Tibial artery (tissue), 4 donors: ENCODE data around the gene HERC3.
A peak's percentile ranks its signal among the peaks of the same experiment; 100 is the strongest.

Experiments
- DNase-seq, 2 donors: peaks; one replicate each; pipeline ENCODE4 v3.0.0-alpha.2; 2019
- H3K27ac ChIP-seq, 2 donors: fragments of 200-600 bp; sonication (generic) in 1 of 2; 1 replicate in 1 of 2; 2 replicates in 1 of 2; pipeline ENCODE4 v1.5.1; 2018 to 2019; ENCODE audit warnings: mild to moderate bottlenecking in 1 of 2
- H3K27me3 ChIP-seq, 2 donors: fragments of 200-600 bp; sonication (generic) in 1 of 2; one replicate each; pipeline versions ENCODE4 v1.5.1 to v1.6.0; 2016 to 2019
- H3K36me3 ChIP-seq, 3 donors: fragments of 200-600 bp; sonication (generic) in 2 of 3; one replicate each; pipeline ENCODE4 v1.5.1; 2016 to 2019; ENCODE audit warnings: mild to moderate bottlenecking in 2 of 3
- H3K4me1 ChIP-seq, 4 donors: fragments of 200-600 bp; sonication (generic) in 2 of 4; 1 replicate in 3 of 4; 2 replicates in 1 of 4; pipeline ENCODE4 v1.5.1; 2016 to 2019
- H3K4me3 ChIP-seq, 2 donors: fragments of 200-600 bp; sonication (generic) in 1 of 2; 1 replicate in 1 of 2; 2 replicates in 1 of 2; pipeline ENCODE4 v1.5.1; 2018 to 2019; ENCODE audit warnings: mild to moderate bottlenecking in 2 of 2
- H3K9me3 ChIP-seq, 3 donors: fragments of 200-600 bp; sonication (generic) in 1 of 3; one replicate each; pipeline ENCODE4 v1.5.1; 2016 to 2019
- intact Hi-C: fragments of 100-400 bp; cut with DNase I; formaldehyde crosslinking; loops from one replicate; pipeline ENCODE4 v1.15.0; 2023; ENCODE audit warnings: low total_unique reads
- TF ChIP-seq, protein P1 (sequence below), 2 experiments: fragments of 200-600 bp in 1 of 2; fragments of 450-650 bp in 1 of 2; IDR thresholded peaks; one replicate each; pipeline ENCODE4 v1.5.1; 2017 to 2019; ENCODE audit warnings: antibody characterized with exemption in 2 of 2, mild to moderate bottlenecking in 1 of 2, moderate library complexity in 1 of 2

Gene HERC3

DNA sequence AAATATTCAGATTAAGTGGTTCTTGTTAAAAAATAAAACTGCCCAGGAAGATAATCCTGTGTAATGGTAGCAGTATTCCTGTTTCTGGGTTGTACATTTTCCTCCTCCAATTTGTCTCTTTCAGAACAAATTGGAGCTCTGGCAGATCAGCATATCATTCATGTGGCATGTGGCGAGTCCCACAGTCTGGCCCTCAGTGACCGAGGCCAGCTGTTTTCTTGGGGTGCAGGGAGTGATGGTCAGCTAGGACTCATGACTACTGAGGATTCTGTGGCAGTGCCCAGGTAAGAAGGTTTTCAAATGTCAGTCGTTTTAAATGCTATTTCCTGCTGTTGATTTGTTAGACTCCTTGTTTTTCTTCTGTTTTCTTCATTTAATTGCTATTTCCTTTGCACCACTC lies 57.4 kb downstream of the HERC3 start:
- no peak overlapping the region for H3K4me3 ChIP-seq
- peaks cover 0 to 12% (median 6%) of the 10 kb centered on the region in 3 donors for H3K36me3 ChIP-seq
- peaks cover 0 to 25% (median 4%) of the 10 kb centered on the region in 4 donors for H3K4me1 ChIP-seq
- TF ChIP-seq, protein P1, sequence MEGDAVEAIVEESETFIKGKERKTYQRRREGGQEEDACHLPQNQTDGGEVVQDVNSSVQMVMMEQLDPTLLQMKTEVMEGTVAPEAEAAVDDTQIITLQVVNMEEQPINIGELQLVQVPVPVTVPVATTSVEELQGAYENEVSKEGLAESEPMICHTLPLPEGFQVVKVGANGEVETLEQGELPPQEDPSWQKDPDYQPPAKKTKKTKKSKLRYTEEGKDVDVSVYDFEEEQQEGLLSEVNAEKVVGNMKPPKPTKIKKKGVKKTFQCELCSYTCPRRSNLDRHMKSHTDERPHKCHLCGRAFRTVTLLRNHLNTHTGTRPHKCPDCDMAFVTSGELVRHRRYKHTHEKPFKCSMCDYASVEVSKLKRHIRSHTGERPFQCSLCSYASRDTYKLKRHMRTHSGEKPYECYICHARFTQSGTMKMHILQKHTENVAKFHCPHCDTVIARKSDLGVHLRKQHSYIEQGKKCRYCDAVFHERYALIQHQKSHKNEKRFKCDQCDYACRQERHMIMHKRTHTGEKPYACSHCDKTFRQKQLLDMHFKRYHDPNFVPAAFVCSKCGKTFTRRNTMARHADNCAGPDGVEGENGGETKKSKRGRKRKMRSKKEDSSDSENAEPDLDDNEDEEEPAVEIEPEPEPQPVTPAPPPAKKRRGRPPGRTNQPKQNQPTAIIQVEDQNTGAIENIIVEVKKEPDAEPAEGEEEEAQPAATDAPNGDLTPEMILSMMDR (IDR thresholded peaks at IDR 0.05) = no peak
- DNase-seq = no peak
- intact Hi-C loops = no loop called here
- H3K27me3 ChIP-seq = no peaks in the 10 kb centered on the region
- H3K9me3 ChIP-seq = no peaks in the 10 kb centered on the region
- H3K27ac ChIP-seq = no peak overlapping the region

DNA sequence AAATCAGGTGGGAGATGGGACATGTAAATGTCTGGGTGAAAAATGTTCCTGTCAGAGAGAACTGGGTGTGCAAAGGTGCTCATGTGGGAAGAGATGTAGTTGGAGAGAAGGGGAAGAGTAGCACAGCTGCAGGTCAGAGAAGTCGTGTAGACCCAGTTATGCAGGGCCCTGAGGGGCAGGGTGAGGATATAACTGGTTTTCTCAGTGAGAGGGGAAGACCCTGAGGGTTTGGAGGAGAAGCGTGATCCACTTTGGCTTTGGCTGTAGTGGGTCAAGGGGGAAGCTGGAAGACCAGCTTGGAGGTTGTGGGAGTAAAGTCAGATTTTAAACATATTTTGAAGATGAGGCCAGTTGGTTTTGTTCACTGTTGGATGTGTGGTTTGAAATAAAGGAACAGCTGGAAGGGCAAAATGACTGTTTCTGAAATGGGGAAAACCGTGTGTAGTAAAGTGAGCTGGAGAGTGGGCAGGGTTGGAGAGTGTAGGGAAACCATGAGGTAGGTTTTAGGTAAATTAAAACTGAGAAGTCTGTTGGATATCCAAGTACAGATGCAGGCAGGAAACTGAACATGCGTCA lies 61.2 kb downstream of the HERC3 start:
- Histone ChIP-seq H3K4me1 (peaks cover 0 to 22% (median 4%) of the 10 kb centered on the region in 4 donors), H3K27me3 (no peaks in the 10 kb centered on the region), H3K27ac (no peak overlapping the region), H3K36me3 (peaks cover 10 to 32% (median 29%) of the 10 kb centered on the region in 3 donors), H3K4me3 (no peak overlapping the region), H3K9me3 (no peaks in the 10 kb centered on the region)
- intact Hi-C loops = no loop called here
- TF ChIP-seq, protein P1 (IDR thresholded peaks at IDR 0.05) = no peak
- DNase-seq = no peak

GRCh38 chr4:88655226-88655625 lies 62.9 kb downstream of the HERC3 start:
- peaks cover 10 to 35% (median 29%) of the 10 kb centered on the region in 3 donors for H3K36me3 ChIP-seq
- intact Hi-C loops = loop anchor here (5.0 kb wide), 1 partner anchor 128 kb away; no protein-coding TSS in a partner anchor
- TF ChIP-seq, protein P1 (IDR thresholded peaks at IDR 0.05) = no peak

GRCh38 chr4:88659055-88659889 lies 67.0 kb downstream of the HERC3 start:
- intact Hi-C loops = loop anchor here (5.0 kb wide), 1 partner anchor 132 kb away; no protein-coding TSS in a partner anchor
- peak; percentile 43 to 70 for DNase-seq
- Histone ChIP-seq H3K36me3 (peaks cover 10 to 41% (median 18%) of the 10 kb centered on the region in 3 donors), H3K4me1 (peaks cover 0 to 12% (median 3%) of the 10 kb centered on the region in 4 donors), H3K9me3 (no peaks in the 10 kb centered on the region), H3K4me3 (no peak overlapping the region), H3K27ac (peak overlapping the region in 1 of 2 donors; percentile 19), H3K27me3 (no peaks in the 10 kb centered on the region)
- TF ChIP-seq, protein P1 (IDR thresholded peaks at IDR 0.05) = peak; percentile 74 to 84

More at GRCh38 chr4:88655226-88655625, 62.9 kb downstream of the HERC3 start:
- Histone ChIP-seq H3K4me1 (peaks cover 0 to 9% (median 3%) of the 10 kb centered on the region in 4 donors), H3K27ac (no peak overlapping the region), H3K27me3 (no peaks in the 10 kb centered on the region), H3K9me3 (no peaks in the 10 kb centered on the region), H3K4me3 (no peak overlapping the region)
- no peak for DNase-seq

GRCh38 chr4:88659890-88660208 lies 67.6 kb downstream of the HERC3 start:
- H3K36me3 ChIP-seq = peaks cover 10 to 38% (median 16%) of the 10 kb centered on the region in 3 donors
- no peaks in the 10 kb centered on the region for H3K27me3 ChIP-seq
- H3K27ac ChIP-seq = no peak overlapping the region
- no peak for DNase-seq
- H3K4me3 ChIP-seq = no peak overlapping the region
- TF ChIP-seq, protein P1 (IDR thresholded peaks at IDR 0.05) = no peak
- peaks cover 0 to 12% (median 3%) of the 10 kb centered on the region in 4 donors for H3K4me1 ChIP-seq
- intact Hi-C loops = loop anchor here (5.0 kb wide), 1 partner anchor 133 kb away; no protein-coding TSS in a partner anchor
- no peaks in the 10 kb centered on the region for H3K9me3 ChIP-seq
